HEK293T (cell line): ENCODE results near the gene OR10A3.

Source experiments
- CTCF ChIA-PET: fragments of 350-600 bp; formaldehyde crosslinking; extraction: SDS; loops from one replicate; lab custom pipeline; 2021; ENCODE audit warnings: antibody characterized with exemption, inconsistent platforms; lab: Yijun Ruan, JAX
- POLR2A ChIA-PET: fragments of 350-600 bp; formaldehyde crosslinking; extraction: SDS; loops from one replicate; lab custom pipeline; 2020; ENCODE audit warnings: antibody characterized with exemption, inconsistent platforms; lab: Yijun Ruan, JAX
- DNase-seq: peaks from one replicate; pipeline ENCODE4 v3.0.0; 2012; ENCODE audit warnings: mixed read lengths; ENCODE audit errors: extremely low spot score
- ARNT ChIP-seq: fragments of 450-650 bp; IDR thresholded peaks from 2 replicates; pipeline ENCODE4 v1.6.1; 2017; ENCODE audit warnings: mild to moderate bottlenecking
- BHLHE40 ChIP-seq: fragments of 450-650 bp; IDR thresholded peaks from 2 replicates; pipeline ENCODE4 v1.6.1; 2016; ENCODE audit warnings: mild to moderate bottlenecking, moderate library complexity, borderline replicate concordance
- CTBP1 ChIP-seq: fragments of 450-650 bp; IDR thresholded peaks from 2 replicates; pipeline ENCODE4 v1.6.1; 2016; ENCODE audit warnings: borderline replicate concordance
- ELF4 ChIP-seq: fragments of 450-650 bp; IDR thresholded peaks from 2 replicates; pipeline ENCODE4 v1.6.1; 2017; ENCODE audit warnings: antibody characterized with exemption
- FOXA1 ChIP-seq: fragments of 450-650 bp; IDR thresholded peaks from 2 replicates; pipeline ENCODE4 v1.6.1; 2016; ENCODE audit warnings: mild to moderate bottlenecking
- FOXK2 ChIP-seq: fragments of 450-650 bp; IDR thresholded peaks from 2 replicates; pipeline ENCODE4 v1.6.1; 2016; ENCODE audit warnings: mild to moderate bottlenecking
- FOXM1 ChIP-seq: fragments of 450-650 bp; IDR thresholded peaks from 2 replicates; pipeline ENCODE4 v1.6.1; 2017; ENCODE audit warnings: mild to moderate bottlenecking, borderline replicate concordance
- HDGF ChIP-seq: fragments of 450-650 bp; IDR thresholded peaks from 2 replicates; pipeline ENCODE4 v1.6.1; 2017; ENCODE audit warnings: antibody characterized with exemption, borderline replicate concordance
- L3MBTL2 ChIP-seq: fragments of 450-650 bp; conservative IDR thresholded peaks from 2 replicates; pipeline ENCODE4 v1.6.1; 2016; ENCODE audit warnings: mild to moderate bottlenecking
- LEF1 ChIP-seq: fragments of 450-650 bp; IDR thresholded peaks from 2 replicates; pipeline ENCODE4 v1.6.1; 2017; ENCODE audit warnings: mild to moderate bottlenecking, borderline replicate concordance
- NFRKB ChIP-seq: fragments of 450-650 bp; IDR thresholded peaks from 2 replicates; pipeline ENCODE4 v1.6.1; 2016; ENCODE audit warnings: mild to moderate bottlenecking, moderate library complexity
- SP1 ChIP-seq: fragments of 450-650 bp; IDR thresholded peaks from 2 replicates; pipeline ENCODE4 v1.6.1; 2017
- SUZ12 ChIP-seq: fragments of 450-650 bp; IDR thresholded peaks from 2 replicates; pipeline ENCODE4 v1.6.1; 2016; ENCODE audit warnings: mild to moderate bottlenecking
- TARDBP ChIP-seq: fragments of 450-650 bp; IDR thresholded peaks from 2 replicates; pipeline ENCODE4 v1.6.1; 2016
- ZNF384 ChIP-seq: fragments of 450-650 bp; IDR thresholded peaks from 2 replicates; pipeline ENCODE4 v1.6.1; 2016
- TF ChIP-seq, protein P1 (sequence below): fragments of 450-650 bp; IDR thresholded peaks from 2 replicates; pipeline ENCODE4 v1.6.1; 2016

OR10A3 gene

DNA sequence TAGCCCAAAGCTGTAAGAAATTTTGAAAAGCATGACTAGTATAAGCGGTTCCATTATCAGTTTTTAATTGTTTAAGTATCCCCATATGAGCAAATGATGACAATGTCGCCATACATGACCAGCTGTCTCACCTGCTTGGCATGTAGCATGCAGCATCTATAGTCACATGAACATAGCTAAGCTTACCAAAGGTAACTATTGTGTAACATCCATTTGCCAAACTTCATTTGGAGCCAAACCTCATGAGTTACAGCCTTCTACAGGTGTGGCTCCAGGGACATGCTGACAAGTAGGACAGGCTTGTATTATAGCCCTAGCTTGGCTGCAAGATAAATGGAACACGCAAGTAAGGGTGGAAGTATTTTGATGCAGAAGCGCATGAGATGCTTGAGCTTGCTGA lies 40.8 kb downstream of the OR10A3 start:
- DNase-seq = no peak
- no peak for TF ChIP-seq TARDBP
- TF ChIP-seq BHLHE40 = no peak
- no peak for TF ChIP-seq FOXM1
- TF ChIP-seq FOXK2 = no peak
- TF ChIP-seq LEF1 = no peak
- ChIA-PET CTCF (no interaction called here), POLR2A (interaction anchor here (1.4 kb wide), 1 partner anchor 86 kb away, joined by 4 read pairs; the partner anchor contains the start of gene EIF3F)

- DNase-seq = no peak
- ChIA-PET CTCF (interaction anchor here (0.6 kb wide), 1 partner anchor 1329 kb away, joined by 3 read pairs; no protein-coding TSS in a partner anchor), POLR2A (no interaction called here)
- no peak for TF ChIP-seq BHLHE40
- TF ChIP-seq FOXK2 = no peak
- no peak for TF ChIP-seq SP1
Observed at GRCh38 chr11:7899418-7899817, 42.1 kb downstream of the OR10A3 start.

DNA sequence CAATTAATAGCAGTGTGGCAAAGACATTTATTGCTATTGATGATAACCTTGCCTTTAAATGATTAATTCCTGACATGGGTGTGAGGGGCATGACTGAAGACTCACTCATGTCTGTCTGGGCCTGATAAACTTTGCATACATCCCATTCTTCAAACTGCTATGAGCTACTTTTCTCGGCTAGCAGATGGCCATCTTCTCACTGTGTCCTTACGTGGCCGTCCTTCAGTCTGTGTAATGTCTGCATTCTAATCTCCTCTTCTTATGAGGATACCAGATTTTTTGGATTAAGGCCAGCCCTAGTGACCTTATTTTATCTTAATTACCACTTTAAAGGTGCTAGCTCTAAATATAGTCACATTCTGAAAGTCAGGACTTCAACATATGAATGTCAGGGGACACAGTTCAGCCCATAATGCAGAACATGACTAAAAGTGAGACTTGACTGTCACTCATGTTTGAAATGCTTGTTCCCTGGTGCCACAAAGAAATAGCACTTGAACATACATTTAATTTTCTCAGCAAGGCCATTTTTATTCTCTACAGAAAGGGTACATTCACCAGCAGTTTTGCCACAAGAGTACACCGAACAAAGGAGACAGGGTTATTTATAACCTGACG lies 42.7 kb downstream of the OR10A3 start:
- DNase-seq = no peak
- ChIA-PET POLR2A (no interaction called here), CTCF (no interaction called here)

DNA sequence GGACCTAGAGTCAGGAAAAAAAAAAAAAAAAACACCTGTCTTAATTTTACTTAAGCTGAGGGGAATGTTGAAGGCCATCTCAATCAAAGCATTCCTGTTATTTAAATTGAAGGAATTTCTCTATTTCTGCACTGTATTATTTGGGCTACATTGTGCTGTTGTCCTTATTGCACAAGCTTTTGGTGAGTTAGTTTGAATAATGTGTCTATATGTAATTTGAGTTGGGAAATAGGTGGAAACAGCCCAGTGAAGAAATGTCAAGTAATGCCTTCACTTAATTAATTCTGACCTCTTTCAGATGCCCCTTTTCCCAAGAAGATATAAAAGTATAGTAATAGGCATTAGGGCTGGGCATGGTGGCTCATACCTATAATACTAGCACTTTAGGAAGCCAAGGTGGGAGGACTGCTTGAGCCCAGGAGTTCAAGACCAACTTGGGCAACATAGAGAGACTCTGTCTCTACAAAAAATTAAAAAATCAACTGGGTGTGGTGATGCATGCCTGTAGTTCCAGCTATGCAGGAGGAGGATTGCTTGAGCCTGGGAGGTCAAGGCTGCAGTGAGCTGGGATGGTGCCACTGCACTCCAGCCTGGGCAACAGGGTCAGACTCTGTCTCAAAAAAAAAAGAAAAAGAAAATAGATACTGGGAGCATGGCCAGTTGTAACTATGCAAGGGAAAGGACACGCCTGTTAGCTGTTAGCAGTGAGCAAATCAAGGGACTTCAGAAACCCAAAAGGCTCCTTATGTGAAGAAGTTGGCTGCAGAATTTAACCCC lies 45.3 kb downstream of the OR10A3 start:
- no peak for DNase-seq
- ChIA-PET CTCF (no interaction called here), POLR2A (interaction anchor here (1.5 kb wide), 1 partner anchor 91 kb away, joined by 6 read pairs; the partner anchor contains the start of gene EIF3F)
- TF ChIP-seq L3MBTL2 = no peak
- no peak for TF ChIP-seq BHLHE40
- no peak for TF ChIP-seq ARNT
- TF ChIP-seq ZNF384 = no peak
- no peak for TF ChIP-seq HDGF
- no peak for TF ChIP-seq CTBP1
- no peak for TF ChIP-seq TARDBP
- no peak for TF ChIP-seq FOXA1
- TF ChIP-seq LEF1 = no peak
- no peak for TF ChIP-seq FOXM1
- TF ChIP-seq SP1 = no peak

More for the DNA sequence above, 42.7 kb downstream of the OR10A3 start:
- TF ChIP-seq FOXA1 (no peak), FOXM1 (no peak), L3MBTL2 (no peak), BHLHE40 (no peak), ELF4 (no peak), SP1 (no peak), SUZ12 (no peak)

GRCh38 chr11:7894251-7894650 lies 47.3 kb downstream of the OR10A3 start:
- CTCF ChIA-PET = interaction anchor here (0.8 kb wide), 1 partner anchor 93 kb away, joined by 3 read pairs; the partner anchor contains the start of gene EIF3F
- TF ChIP-seq HDGF (no peak), ZNF384 (no peak), L3MBTL2 (no peak), FOXA1 (no peak), TARDBP (no peak), FOXM1 (no peak), SUZ12 (no peak), SP1 (no peak), ELF4 (no peak), LEF1 (no peak), ARNT (no peak), CTBP1 (no peak), BHLHE40 (no peak), FOXK2 (no peak), NFRKB (no peak)
- TF ChIP-seq, protein P1, sequence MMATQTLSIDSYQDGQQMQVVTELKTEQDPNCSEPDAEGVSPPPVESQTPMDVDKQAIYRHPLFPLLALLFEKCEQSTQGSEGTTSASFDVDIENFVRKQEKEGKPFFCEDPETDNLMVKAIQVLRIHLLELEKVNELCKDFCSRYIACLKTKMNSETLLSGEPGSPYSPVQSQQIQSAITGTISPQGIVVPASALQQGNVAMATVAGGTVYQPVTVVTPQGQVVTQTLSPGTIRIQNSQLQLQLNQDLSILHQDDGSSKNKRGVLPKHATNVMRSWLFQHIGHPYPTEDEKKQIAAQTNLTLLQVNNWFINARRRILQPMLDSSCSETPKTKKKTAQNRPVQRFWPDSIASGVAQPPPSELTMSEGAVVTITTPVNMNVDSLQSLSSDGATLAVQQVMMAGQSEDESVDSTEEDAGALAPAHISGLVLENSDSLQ = no peak
- no peak for DNase-seq
- POLR2A ChIA-PET = interaction anchor here (2.0 kb wide), 1 partner anchor 93 kb away, joined by 10 read pairs; the partner anchor contains the start of gene EIF3F

DNA sequence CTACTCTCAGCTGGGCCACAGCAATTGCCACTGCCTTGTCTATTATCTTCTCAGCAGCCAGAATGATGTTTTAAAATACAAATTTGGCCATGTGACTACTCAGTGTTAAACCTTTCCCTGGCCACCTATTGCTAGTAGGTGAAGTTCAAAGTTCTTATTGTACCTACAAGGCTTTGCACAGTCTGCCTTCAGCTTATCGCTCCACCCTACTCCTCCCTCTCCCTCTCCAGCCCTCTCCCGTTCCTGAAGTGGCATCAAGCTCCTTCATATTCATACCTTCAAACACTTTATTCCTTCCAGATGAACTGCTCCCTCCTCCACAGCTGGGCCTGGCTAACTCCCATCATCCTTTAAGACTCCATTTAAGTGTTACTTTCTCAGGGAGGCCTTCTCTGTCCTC lies 47.7 kb downstream of the OR10A3 start:
- CTCF ChIA-PET = interaction anchor here (2.9 kb wide), 1 partner anchor 93 kb away, joined by 22 read pairs; the partner anchor contains the start of gene EIF3F
- POLR2A ChIA-PET = interaction anchor here (2.0 kb wide), 1 partner anchor 93 kb away, joined by 10 read pairs; the partner anchor contains the start of gene EIF3F
- DNase-seq = no peak
- TF ChIP-seq LEF1 (no peak), ELF4 (no peak), BHLHE40 (no peak), SUZ12 (no peak), FOXM1 (no peak), HDGF (no peak), FOXA1 (no peak)
- TF ChIP-seq, protein P1 = no peak
